ENCODE results near the gene GCM1.

GCM1 gene

DNA sequence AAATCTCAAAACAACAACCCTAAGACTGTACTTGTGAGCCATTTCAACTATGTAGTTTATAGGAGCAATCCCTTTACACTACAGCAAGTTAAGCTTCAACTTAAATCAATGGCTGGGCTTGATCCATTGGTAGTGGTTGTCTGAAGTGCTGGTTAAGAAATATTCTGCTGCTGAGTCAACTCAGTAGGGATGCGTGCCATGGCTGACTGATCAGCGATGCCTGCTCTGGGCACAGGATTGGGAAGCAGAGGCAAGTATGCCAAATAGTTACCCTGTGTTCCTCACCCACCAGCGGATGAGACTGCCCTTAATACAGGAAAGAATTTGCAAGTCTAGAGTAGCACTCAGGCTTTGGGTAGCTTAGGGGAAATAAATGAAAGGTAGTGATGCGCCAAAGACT, 41.5 kb downstream of the GCM1 start:
- DNase-seq (ENCODE audit: low spot score), result no peak

DNA sequence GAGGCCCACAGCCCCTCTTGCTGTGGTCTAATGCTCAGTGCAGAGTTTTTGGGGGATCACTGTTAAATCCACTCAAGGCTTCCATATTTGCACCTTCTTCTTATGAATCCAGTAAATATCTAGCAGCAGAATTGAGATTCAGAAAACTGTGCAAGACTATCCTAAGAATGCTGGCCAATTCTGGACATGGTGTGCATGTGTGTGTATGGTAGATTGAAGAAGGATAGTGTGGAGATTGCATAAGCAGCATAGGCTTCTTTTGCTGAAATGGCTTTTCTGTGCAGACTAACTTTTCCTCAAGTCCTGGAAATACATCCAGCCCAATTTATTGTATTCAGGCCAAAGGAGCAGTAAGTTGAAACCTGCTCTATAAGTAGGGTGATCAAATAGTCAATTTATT, 43.7 kb downstream of the GCM1 start:
- DNase-seq (ENCODE audit: low spot score), result no peak

- DNase-seq (ENCODE audit: low spot score), result no peak
Measured at GRCh38 chr6:53103993-53104675, 44.5 kb downstream of the GCM1 start.

DNA sequence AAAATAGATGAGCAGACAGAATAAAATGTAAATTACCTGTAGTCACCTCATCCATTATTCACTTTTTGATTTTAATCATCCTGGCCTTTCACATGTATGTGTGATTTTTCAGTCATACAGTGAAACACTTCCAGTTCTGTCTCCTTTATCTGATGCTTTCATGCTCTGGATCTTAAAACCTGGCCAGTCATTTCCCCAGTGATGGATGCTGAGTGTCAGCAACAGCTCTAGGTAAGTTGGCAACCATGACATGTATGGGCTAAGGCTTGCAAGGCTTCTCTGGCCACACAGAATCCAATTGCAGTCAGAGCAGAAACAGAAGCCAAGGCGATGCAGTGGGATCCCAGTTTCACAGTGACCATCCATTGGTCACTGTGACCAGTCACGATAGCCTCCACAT, 47.6 kb downstream of the GCM1 start:
- DNase-seq (ENCODE audit: low spot score), result no peak

DNA sequence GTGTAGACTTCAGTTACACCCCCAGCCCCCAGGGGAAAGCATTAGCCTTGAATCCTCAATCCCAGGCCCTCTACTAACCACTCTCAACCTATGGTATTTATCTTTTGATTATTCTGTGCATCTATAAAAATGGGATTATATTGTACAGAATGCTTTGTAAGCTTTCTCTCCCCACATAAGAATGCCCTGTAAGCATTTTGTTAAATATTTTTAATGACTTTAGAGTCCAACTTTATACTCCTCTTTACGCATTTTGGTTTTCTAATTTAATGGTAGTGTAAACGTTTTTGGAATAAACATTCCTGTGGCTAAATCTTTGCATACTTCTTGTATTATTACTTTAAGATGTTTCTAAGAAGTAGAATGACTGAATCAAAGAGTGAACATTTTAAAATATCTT, 48.1 kb downstream of the GCM1 start:
- no peak for DNase-seq (ENCODE audit: low spot score)

- no peak for DNase-seq (ENCODE audit: low spot score)
Measured at GRCh38 chr6:53095716-53096115, 52.9 kb downstream of the GCM1 start.

DNA sequence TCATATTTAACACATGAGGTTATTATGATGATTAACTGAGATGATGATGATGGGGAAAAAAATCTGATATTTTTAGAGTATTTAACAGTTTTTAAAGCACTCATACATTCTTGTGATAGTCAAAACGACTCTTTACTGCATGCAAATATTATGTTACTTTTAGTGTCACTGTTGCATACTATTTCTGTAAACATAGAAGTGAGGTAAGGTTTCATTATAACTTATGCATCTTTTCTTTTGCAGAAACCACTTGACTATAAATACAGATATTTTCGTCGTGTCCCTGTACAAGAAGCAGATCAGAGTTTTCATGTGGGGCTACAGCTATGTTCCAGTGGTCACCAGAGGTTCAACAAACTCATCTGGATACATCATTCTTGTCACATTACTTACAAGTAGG, 53.4 kb downstream of the GCM1 start:
- DNase-seq (ENCODE audit: low spot score), result no peak

DNA sequence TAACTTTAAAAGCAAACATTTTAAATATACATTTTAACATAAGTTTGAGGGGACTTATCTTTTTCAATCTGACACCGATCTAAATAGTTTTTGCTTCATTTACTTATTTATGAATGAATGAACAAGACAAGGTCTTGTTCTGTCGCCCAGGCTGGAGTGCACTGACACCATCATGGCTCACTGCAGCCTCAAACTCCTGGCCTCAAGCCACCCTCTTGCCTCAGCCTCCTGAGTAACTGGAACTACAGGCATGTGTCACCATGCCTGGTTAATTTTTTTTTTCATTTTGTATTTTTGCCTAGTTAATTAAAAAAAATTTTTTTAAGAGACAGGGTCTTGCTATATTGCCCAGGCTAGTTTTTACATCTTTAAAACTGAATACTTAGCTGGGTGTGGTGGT, 58.1 kb downstream of the GCM1 start:
- DNase-seq (ENCODE audit: low spot score), result no peak

DNA sequence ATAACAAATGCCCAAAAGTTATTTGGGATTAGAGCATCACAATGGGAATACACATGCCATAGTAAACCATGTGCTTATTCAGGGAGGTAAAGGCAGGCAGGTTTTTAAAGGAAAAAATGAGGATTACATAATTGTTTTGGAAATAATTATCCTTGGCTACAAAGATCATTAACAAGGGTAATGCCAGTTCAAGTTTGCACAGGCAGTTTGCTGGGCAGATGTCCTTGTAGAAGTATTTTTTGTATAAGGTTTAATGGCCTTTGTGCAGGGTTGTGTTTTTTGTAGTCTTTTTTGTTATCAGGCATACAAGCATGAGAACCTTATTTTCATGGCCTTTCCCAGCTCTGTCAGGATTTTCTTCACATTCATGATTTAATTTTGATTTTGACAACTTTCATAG, 58.7 kb downstream of the GCM1 start:
- no peak for DNase-seq (ENCODE audit: low spot score)

- no peak for DNase-seq (ENCODE audit: low spot score)
Measured at GRCh38 chr6:53086302-53086701, 62.3 kb downstream of the GCM1 start.

GRCh38 chr6:53080813-53081212, 67.8 kb downstream of the GCM1 start:
- no peak for DNase-seq (ENCODE audit: low spot score)
